Retinal pigment epithelial cell (primary cell): Measurements from ENCODE around the gene TMEM200A.

Experiments used
- DNase-seq: peaks from one replicate; pipeline ENCODE4 v3.0.0-alpha.2; 2010; ENCODE audit warnings: low read depth
- H3K4me3 ChIP-seq: 2 replicates; pipeline ENCODE4 v1.5.1; 2011; ENCODE audit warnings: mild to moderate bottlenecking, low read length, control low read depth, moderate library complexity
- CTCF ChIP-seq: conservative IDR thresholded peaks from 2 replicates; pipeline ENCODE4 v1.5.1; 2011; ENCODE audit warnings: low read depth, low read length, control low read depth, inconsistent platforms

TMEM200A gene

DNA sequence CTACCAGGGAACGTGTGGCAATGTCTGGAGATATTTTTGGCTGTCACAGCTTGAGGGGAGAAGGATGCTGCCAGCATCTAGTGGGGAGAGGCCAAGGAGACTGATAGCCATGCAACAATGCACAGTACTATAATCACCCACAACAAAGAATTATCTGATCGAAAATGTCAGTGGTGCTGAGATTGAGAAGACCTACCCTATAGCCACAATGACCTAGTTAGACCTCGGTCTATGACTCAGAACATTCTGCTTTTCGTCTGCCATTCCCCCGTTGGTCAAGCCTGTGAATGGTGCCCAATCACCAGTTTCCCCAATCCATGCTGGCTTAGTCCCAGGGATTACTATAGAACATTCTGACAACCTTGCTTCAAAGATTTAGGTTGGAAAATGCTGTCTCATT lies 93.5 kb downstream of the TMEM200A start:
- DNase-seq, result no peak
- TF ChIP-seq CTCF, result no peak
- no peak overlapping the region for H3K4me3 ChIP-seq

- no peak for DNase-seq
- no peak for TF ChIP-seq CTCF
- H3K4me3 ChIP-seq, result no peak overlapping the region
These were observed 95.1 kb downstream of the TMEM200A start for GRCh38 chr6:130460934-130461333.

- H3K4me3 ChIP-seq, result no peak overlapping the region
- TF ChIP-seq CTCF, result no peak
- no peak for DNase-seq
These were observed 100.4 kb downstream of the TMEM200A start for GRCh38 chr6:130466052-130466747.

- H3K4me3 ChIP-seq, result no peak overlapping the region
- DNase-seq, result no peak
- no peak for TF ChIP-seq CTCF
These were observed 100.9 kb downstream of the TMEM200A start for GRCh38 chr6:130466748-130467061.

- DNase-seq, result no peak
- no peak overlapping the region for H3K4me3 ChIP-seq
- TF ChIP-seq CTCF, result no peak
These were observed 101.6 kb downstream of the TMEM200A start for GRCh38 chr6:130467146-130468050.

DNA sequence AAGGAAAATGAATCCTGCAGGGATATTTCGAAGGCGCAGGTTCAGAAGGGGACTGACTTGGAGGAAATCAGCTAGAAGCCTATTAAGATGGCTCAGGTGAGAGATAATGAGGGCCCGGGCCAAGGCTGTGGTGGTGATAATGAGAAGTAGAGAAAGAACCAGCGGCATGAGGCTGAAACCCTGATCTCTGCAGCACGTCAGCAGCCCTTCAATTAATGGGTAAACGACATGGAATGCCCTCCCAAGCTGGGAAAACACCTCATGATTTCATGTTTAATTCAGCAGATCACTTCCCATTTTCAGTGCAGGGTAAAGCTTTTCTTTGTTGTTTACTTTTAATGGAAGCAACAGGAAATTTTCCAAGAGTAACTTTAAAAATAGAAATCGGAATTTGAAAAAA lies 104.9 kb downstream of the TMEM200A start:
- no peak overlapping the region for H3K4me3 ChIP-seq
- TF ChIP-seq CTCF, result no peak
- DNase-seq, result no peak

DNA sequence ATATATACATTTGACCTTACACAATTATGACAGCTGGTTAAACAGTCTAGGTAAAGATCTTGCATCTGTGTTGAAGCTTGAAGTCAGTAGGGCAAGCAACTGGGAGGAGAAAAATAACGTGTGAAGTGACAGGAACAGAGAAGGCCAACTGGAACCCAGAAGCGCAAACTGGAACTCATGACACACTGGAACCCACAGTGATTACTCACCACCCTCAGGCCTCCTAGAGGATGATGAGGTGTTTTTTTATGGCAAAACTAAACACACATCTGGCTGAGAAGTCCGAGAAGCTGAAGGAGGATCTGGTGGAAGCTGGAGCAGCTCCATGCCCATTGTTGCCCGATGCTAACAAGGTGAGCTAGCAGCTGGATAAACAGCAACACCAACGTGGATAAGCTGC lies 108.1 kb downstream of the TMEM200A start:
- no peak for TF ChIP-seq CTCF
- no peak for DNase-seq
- H3K4me3 ChIP-seq, result no peak overlapping the region
